ENCODE measurements around the gene HDAC4. TPM values are rescaled to one million over a fixed set of nuclear protein-coding genes. Genes with fewer than 3 reads are reported as not detected.

The HDAC4 gene
- total and polyA plus RNA-seq, 2 donors from 2014 or later = 2.2 to 56.8 TPM

- intact Hi-C loops (cut with DNase I) = no loop called here
- Histone ChIP-seq H3K36me3 (ENCODE audit: control insufficient read depth in 2 of 3, insufficient read depth in 3 of 3, low read length in 3 of 3) (no peaks in the 10 kb centered on the region), H3K27ac (ENCODE audit: low read depth in 2 of 2, low read length in 2 of 2) (no peak overlapping the region), H3K4me3 (ENCODE audit: low read length in 3 of 3) (no peak overlapping the region), H3K4me1 (ENCODE audit: control insufficient read depth in 2 of 3, insufficient read depth in 2 of 3, low read depth in 1 of 3, low read length in 3 of 3) (peaks cover 0 to 5% (median 0%) of the 10 kb centered on the region in 3 donors), H3K27me3 (ENCODE audit: control insufficient read depth, insufficient read depth, low read length) (no peaks in the 10 kb centered on the region), H3K9ac (ENCODE audit: low read length in 3 of 3) (no peak overlapping the region), H3K9me3 (ENCODE audit: control insufficient read depth in 2 of 3, insufficient read depth in 1 of 3, low read length in 3 of 3) (no peaks in the 10 kb centered on the region)
- no peak for TF ChIP-seq CTCF (IDR thresholded peaks at IDR 0.05; ENCODE audit: borderline replicate concordance, extremely low read depth, insufficient read depth)
- FAIRE-seq (no peak), DNase-seq (no peak)
These were observed 5.8 kb downstream of the HDAC4 start for GRCh38 chr2:239394978-239395377.

GRCh38 chr2:239394346-239394945, 6.4 kb downstream of the HDAC4 start:
- H3K4me1 ChIP-seq (ENCODE audit: control insufficient read depth in 2 of 3, insufficient read depth in 2 of 3, low read depth in 1 of 3, low read length in 3 of 3) = peaks cover 0 to 5% (median 0%) of the 10 kb centered on the region in 3 donors
- H3K27me3 ChIP-seq (ENCODE audit: control insufficient read depth, insufficient read depth, low read length) = no peaks in the 10 kb centered on the region
- no peak overlapping the region for H3K4me3 ChIP-seq (ENCODE audit: low read length in 3 of 3)
- H3K27ac ChIP-seq (ENCODE audit: low read depth in 2 of 2, low read length in 2 of 2) = no peak overlapping the region
- no peaks in the 10 kb centered on the region for H3K36me3 ChIP-seq (ENCODE audit: control insufficient read depth in 2 of 3, insufficient read depth in 3 of 3, low read length in 3 of 3)
- TF ChIP-seq CTCF (IDR thresholded peaks at IDR 0.05; ENCODE audit: borderline replicate concordance, extremely low read depth, insufficient read depth) = no peak
- intact Hi-C loops (cut with DNase I) = no loop called here
- H3K9ac ChIP-seq (ENCODE audit: low read length in 3 of 3) = no peak overlapping the region
- DNase-seq (peak in 3 of 5 donors; percentile 40 to 58 (median 55)), FAIRE-seq (no peak)
- H3K9me3 ChIP-seq (ENCODE audit: control insufficient read depth in 2 of 3, insufficient read depth in 1 of 3, low read length in 3 of 3) = no peaks in the 10 kb centered on the region

GRCh38 chr2:239393941-239394340, 6.9 kb downstream of the HDAC4 start:
- peaks cover 0 to 5% (median 0%) of the 10 kb centered on the region in 3 donors for H3K4me1 ChIP-seq (ENCODE audit: control insufficient read depth in 2 of 3, insufficient read depth in 2 of 3, low read depth in 1 of 3, low read length in 3 of 3)
- H3K27me3 ChIP-seq (ENCODE audit: control insufficient read depth, insufficient read depth, low read length) = no peaks in the 10 kb centered on the region
- TF ChIP-seq CTCF (IDR thresholded peaks at IDR 0.05; ENCODE audit: borderline replicate concordance, extremely low read depth, insufficient read depth) = no peak
- H3K4me3 ChIP-seq (ENCODE audit: low read length in 3 of 3) = no peak overlapping the region
- H3K9ac ChIP-seq (ENCODE audit: low read length in 3 of 3) = no peak overlapping the region
- FAIRE-seq = no peak
- intact Hi-C loops (cut with DNase I) = no loop called here
- no peaks in the 10 kb centered on the region for H3K36me3 ChIP-seq (ENCODE audit: control insufficient read depth in 2 of 3, insufficient read depth in 3 of 3, low read length in 3 of 3)
- H3K9me3 ChIP-seq (ENCODE audit: control insufficient read depth in 2 of 3, insufficient read depth in 1 of 3, low read length in 3 of 3) = no peaks in the 10 kb centered on the region
- peak in 3 of 5 donors; percentile 26 to 86 (median 65) for DNase-seq
- H3K27ac ChIP-seq (ENCODE audit: low read depth in 2 of 2, low read length in 2 of 2) = no peak overlapping the region
